Activated CD4-positive, CD25-positive, alpha-beta regulatory T cell treated with anti-CD3 and anti-CD28 coated beads, Interleukin-2, amount 50 U/mL, for 16 hours (primary cell): ENCODE results near the gene NBAS.
"Not testable (repeated sequence)": the region's sequence is repeated elsewhere in the genome, so short reads cannot be mapped to it uniquely, and the experiment has no call there.

Source experiments
- DNase-seq: peaks from one replicate; pipeline ENCODE4 v3.0.0-alpha.2; 2020; ENCODE audit warnings: low read depth, low spot score

Gene NBAS

DNA sequence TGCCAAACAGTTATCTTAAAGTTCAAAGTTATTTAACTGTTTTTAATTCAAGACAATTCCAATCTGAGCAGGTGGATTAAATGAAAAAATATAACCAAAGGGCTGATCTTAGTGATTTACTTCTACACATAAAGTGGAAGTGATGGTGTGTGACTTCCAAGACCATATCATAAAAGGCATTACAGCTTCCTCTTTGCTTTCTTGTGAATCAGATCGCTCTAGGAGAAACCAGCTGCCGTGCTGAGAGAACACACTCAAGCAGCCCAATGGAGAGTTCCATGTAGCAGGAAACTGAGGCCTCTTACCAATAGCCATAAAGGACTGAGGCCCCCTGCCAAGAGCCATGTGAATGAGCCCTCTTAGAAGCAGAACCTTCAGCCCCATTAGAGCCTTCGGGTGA, 197.4 kb downstream of the NBAS start:
- no peak for DNase-seq

DNA sequence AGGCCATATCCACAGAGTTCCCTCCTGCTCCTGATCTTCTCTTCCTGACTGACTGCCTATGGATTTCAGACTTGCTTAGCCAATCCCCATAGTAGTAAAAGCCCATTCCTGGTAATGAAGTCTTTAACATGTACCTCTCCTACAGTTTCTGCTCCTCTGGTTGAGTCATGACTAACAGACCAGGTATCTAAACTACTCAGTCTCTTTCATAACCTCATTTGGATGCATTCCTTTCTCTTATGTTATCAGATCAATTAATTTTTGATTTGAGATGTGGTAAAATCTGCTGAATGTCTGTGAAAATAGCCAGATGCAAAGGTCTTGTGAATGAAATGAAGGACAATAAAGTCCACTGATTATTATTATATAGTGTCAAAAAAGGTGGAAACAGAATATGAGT, 198.0 kb downstream of the NBAS start:
- DNase-seq = no peak

DNA sequence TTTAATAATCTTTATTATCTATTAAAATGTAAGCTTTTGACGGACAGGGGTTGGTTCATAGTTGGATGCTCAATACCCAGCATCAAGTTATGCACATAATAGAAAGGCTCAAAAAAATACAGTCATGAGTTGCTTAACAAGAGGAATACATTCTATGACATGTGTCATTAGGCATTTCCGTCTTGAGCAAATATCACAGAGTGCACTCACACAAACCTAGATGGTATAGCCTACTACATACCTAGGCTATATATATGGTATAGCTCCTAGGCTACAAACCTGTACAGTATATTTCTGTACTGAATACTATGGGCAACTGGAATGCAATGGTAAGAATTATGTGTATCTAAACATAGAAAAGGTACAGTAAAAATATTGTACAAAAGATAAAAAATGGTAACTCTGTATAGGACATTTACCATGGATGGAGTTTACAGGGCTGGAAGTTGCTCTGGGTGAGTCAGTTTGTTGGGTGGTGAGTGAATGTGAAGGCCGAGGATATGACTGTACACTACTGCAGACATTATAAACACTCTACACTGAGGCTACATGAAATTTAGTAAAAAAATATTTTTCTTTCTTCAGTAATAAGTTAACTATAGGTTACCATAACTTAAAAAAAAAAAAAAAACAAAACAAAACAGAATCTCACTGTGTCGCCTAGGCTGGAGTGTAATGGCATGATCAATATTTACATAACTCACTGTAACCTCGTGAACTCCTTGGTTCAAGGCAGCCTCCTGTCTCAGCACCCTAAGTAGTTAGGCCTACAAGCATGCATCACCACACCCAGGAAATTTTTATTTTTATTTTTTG, 201.2 kb downstream of the NBAS start:
- DNase-seq = no peak

DNA sequence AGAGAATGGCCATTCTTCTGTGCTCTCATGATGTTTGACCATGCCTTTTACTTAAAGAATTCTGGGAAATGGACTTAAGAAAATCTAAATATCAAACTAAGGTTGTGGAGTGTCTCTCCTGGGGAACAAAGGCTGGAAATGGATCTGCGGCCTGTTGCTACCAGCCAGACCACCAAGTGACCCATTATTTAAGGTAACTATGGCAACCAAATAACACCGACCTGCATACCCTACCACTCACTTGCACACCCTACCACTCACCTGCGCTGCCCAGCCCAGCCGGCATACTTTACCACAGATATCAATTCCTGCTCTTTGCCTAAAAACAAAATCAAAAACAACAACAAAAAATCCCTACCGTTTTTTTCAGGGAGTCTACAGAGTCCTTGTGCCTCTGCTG, 203.2 kb downstream of the NBAS start:
- DNase-seq = no peak

DNA sequence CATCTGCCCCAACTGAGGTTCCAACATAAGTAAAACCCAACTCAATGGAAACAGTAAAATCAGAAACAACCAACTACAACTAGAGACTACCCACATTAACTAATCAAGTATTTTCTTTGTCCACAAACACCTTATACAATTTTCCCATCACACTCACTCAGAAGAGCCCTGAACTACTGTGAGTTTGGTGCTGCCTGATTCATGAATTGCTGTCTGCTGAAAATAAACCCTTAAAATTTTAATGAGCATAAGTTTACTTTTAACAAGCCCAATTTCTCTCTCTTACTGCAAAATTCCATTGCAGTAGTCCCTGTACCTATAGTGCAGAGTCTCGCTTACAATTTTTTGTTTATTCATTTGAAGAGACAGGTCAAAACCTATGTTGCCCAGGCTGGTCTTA, 203.9 kb downstream of the NBAS start:
- no peak for DNase-seq

DNA sequence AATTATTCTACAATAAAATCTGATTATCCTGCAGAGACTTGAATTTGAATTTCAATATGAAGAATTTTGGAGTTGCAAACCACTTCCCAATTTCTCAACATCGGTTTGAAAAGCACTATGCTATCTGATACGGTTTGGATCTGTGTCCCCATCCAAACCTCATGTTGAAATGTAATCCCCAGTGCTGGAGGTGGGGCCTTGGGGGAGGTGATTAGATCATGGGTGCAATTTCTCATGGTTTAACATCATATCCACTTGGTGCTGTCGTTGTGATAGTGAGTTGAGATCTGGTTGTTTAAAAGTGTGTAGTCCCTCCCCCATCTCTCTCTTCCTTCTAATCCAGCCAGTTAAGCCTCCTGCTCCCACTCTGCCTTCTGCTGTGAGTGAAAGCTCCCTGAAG, 205.7 kb downstream of the NBAS start:
- no peak for DNase-seq

DNA sequence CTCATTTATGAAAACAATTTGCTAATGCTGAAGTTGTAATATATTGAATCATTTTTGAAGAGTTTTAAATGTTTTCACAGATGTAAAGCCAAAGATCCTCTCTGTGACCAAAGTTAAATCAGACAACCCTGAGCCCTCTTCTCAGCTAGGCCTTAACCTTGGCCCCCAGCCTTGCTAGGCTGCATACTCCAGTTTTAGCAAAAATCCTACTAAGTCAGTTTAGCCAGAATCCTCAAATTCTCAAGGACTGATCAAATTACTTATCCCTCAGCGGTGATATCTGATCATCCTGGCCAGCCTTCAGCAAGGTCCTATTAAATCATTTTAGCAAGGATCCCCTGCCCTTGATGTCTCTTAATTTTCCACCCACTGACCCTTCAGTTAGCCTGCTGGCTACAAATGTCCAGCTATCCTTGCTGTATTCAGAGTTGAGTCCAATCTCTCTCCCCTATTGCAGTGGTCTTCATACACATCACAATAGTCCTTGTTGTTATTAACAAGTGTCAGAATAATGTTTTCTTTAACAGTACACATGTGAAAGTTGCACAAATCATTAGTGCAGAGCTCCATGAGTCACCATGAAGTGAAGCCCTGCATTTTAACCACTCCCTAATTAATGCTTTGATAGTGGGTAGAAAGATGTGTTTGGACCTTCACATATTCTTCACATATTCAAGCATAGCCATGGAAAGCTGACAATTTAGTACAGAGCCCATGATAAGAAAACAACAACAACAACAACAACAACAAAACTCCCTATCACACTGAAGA, 206.4 kb downstream of the NBAS start:
- DNase-seq = no peak

DNA sequence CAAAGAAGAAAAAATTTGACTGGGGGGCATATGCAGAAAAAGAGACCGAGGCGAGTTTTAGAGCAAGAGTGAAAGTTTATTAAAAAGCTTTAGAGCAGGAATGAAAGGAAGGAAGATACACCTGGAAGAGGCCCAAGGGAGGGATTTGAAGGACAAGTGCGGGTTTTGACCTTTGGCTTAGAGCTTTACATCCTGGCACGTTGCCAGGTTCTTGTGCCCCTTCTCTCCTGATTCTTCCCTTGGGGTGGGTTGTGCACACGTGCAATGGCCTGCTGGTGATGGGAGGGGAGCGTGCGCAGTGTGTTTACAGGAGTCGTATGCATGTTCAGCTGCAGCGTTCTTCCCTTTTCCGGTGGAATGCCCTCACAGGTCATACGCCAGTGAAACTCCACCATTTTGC, 208.8 kb downstream of the NBAS start:
- DNase-seq = no peak

DNA sequence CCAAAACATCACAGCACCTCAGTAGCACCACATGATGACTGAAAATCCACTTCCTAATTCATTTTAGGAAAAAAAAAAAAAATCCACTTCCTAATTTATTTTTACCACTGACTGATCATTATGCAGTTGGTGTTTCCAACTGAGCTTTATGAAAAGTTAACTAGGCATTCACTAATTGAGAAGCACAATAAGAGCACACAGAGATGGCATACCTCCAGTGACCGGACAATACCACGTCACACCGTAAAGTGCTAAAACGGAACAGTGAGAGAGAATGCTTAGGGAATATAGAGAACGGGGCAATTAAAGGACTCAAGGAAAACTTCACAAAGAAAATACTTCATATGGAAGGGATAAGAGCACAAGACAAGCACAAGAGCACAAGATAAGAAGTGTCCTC, 212.5 kb downstream of the NBAS start:
- no peak for DNase-seq

DNA sequence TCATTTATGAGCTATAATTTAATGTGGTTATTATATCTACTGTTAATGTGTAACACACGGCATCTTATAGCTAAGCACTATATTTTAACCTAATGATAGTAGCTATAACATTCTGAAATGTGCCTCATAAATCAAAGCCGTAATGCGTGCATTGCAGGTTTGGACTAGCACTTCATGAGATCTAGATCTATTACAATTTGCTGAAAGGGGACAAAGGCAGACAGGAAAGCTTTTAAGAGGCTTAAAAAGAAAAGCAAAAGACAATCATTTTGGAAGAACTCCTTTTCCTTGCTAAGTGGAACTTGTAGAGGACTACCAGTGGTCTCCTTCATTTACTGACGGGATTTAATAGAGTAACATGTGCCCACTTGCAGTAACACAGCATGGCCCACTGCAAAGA, 213.1 kb downstream of the NBAS start:
- no peak for DNase-seq

DNA sequence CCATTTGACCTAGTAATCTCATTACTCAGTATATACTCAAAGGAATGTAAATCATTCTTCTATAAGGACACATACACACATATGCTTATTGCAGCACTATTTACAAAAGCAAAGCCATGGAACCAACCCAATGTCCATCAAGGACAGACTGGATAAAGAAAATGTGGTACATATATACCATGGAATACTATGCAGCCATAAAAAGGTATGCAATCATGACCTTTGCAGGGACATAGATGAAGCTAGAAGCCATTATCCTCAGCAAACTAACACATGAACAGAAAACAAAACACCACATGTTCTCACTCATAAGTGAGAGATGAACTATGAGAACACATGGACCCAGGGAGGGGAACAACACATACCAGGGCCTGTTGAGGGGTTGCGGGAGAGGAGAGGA, 214.5 kb downstream of the NBAS start:
- no peak for DNase-seq

DNA sequence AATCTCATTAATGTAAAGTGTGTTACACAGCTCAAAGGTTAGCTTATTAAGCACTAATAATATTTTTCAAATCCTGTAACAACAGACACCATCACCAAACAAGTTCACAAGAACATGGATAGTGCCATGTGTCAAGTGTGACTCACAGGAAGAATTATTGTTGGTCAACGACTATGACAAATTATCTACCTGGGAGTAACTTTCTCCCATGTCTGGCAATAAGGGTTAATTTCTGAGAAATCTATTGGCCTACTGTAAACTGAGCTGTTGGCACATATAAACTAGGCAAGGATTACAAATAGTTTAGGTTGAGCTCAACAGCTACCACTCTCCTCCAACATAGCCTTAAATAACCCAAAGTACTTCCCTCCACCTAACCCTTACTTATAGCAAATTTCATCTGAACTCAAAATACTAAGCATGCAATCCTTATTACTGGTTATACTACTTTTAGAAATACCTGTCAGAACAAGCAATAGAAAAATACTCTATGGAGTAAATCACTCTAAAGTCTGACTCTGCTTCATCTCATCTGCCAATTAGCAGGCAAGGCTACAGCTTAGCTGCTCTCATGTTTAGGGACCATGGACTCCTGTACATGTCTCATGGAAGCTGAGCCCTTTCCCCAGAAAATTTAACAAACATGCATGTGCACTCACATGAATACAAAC, 223.0 kb downstream of the NBAS start:
- no peak for DNase-seq

DNA sequence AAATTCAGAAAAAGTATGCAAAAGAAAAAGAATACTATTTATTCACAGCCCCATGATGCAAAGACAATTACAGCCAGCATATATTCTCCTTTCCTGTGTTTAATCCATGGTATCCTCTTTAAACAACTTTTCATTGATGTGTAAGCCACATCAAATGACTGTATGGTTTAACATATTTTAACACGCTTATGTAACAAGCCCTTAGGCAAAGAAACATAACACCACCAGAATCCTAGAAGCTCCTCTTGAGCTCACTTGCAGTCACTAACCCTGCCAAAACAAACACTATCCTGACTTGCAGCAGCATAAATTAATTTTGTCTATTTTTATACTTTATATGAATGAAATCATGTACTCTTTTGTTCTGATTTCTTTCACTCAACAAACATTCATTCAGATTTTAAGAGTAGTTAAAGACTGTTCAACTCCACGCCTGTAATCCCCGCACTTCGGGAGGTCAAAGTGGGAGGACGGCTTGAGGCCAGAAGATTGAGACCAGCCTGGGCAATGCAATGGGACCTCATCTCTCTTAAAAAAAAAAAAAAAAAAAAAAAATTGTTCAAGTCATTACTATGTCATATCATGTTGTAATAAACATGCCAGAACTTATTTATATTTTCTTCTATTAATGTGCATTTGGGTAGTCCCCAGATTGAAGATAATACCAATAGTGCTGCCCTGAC, 226.3 kb downstream of the NBAS start:
- DNase-seq = no peak

DNA sequence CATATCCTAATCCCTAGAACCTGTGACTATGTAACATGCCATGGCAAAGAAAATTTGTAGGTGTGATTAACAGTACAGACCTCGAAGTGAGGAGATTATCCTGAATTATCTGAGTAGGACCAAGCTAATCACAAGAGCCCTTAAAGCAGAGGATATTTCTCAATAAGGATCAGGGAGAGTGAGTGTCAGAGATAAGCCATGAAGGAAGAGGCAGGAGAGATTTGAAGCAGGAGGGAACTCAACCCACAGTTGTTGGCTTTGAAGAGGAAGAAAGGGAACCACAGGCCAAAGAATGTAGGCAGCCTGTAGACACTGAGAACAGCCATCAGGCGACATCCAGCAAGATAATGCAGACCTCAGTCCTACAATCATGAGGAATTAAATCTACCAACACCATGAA, 229.3 kb downstream of the NBAS start:
- DNase-seq = no peak

DNA sequence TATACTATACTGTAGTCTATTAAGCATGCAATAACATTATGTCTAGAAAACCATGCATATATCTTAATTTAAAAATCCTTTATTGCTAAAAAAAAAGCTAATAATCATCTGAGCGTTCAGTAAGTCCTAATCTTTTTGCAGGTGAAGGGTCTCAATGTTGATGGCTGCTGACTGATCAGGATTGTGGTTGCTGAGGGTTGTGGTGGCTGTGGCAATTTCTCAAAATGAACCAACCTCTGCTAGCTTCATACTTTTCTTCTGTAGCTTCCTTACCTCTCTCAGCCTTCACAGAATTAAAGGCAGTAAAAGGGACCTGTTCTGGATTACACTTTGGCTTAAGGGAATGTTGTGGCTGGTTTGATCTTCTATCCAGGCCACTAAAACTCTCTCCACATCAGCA, 235.8 kb downstream of the NBAS start:
- DNase-seq = no peak

DNA sequence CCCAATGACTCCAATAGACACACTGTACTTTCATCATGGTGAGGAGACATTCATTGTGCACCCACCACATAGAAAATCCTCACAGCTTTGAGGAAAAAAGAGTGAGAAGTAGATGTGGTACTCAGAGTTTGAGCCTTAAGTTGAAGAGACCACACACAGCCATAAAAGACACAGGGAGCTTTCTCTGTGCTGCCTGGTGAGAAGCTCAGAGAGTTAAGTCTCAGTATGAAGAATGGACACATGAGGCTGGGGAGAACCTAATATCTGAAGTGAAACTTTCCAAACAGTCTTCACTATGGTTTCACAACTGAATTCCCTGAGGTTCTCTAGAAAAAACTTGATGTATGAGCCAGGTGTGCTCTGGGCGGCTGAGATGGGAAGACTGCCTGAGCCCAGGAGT, 237.9 kb downstream of the NBAS start:
- no peak for DNase-seq

DNA sequence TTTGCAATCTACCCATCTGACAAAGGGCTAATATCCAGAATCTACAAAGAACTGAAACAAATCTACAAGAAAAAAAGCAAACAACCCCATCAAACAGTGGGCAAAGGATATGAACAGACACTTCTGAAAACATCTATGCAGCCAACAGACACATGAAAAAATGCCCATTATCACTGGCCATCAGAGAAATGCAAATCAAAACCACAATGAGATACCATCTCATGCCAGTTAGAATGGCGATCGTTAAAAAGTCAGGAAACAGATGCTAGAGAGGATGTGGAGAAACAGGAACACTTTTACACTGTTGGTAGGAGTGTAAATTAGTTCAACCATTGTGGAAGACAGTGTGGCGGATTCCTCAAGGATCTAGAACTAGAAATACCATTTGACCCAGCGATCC, 239.7 kb downstream of the NBAS start:
- DNase-seq = not testable (repeated sequence)

DNA sequence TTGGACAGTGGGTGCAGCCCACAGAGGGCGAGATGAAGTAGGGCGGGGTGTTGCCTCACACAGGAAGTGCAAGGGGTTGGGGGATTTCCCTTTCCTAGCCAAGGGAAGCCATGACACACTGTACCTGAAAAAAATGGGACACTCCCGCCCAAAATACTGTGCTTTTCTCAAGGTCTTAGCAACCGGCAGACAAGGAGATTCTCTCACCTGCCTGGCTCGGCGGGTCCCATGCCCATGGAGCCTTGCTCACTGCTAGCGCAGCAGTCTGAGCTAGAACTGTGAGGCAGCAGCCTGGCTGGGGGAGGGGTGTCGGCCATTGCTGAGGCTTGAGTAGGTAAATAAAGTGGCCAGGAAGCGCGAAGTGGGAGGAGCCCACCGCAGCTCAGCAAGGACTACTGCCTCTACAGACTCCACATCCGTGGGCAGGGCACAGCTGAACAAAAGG, 244.7 kb downstream of the NBAS start:
- no peak for DNase-seq

DNA sequence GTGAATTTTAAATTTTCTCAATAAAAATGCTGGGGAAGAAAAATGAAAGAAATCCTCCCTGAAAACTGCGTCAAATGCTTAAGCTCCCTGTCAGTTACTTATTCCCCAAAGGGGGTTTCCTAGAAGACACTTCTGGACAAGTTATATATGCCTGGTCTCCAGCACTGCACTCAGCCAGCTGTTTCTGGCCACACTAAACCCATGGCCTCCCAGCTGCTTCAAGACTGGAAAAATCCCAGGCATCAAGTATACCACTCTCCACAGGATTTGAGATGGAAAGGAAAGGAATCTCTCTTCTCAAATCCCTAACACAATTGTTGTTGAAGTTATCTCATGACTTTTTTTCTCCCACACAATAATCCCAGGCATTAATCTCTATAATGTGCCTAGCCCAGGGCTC, 245.7 kb downstream of the NBAS start:
- DNase-seq = no peak

DNA sequence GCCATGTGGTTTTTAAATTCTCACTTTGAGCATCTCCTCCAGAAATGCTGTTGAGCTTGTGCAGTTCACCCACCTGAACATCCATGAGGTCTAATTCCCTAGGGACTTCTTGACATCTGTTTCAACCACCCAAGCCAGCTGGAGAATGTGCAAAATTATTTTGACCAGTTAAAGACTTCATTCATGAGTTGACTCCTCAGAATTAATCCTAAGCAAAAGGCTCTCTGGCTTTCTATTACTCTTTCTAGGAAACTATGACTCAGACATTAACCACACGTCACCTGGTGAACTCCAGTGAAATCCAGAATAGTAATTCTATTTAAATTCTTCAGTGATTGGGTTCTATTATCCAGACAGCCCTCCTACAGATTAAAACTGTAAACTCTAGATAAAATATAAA, 247.5 kb downstream of the NBAS start:
- DNase-seq = no peak

DNA sequence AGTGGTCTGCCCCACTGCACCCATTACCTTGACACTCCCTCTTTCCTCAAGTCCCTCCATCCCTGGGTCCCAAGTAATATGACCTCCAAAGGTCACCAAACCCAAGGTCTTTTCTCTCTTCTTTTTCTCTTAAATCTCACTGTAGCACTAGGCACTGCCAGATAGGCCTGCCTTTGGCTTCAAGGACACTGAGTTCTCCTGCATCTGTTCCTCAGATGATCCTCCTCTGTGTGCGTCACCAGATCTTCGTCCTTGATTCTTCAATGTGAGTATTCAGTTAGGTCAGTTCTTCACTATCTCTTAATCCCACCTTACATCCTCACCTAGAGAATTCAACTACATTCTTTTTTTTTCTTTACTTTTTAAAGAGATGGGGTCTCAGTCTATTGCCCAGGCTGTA, 249.2 kb downstream of the NBAS start:
- DNase-seq = no peak
